CD8-positive, alpha-beta memory T cell (primary cell): Measurements from ENCODE around the gene FDPS. TPM values are rescaled to one million over a fixed set of nuclear protein-coding genes. Genes with fewer than 3 reads are reported as not detected.
A peak's percentile ranks its signal among the peaks of the same experiment; 100 is the strongest.

Source experiments
- CTCF ChIA-PET: fragments of 350-600 bp; sonication (Branson Sonifier 250); formaldehyde crosslinking; loops from one replicate; lab custom pipeline; 2021; ENCODE audit warnings: antibody characterized with exemption; lab: Charles Lee
- POLR2A ChIA-PET: fragments of 350-600 bp; sonication (Branson Sonifier 250); formaldehyde crosslinking; loops from one replicate; lab custom pipeline; 2021; ENCODE audit warnings: antibody characterized with exemption; lab: Charles Lee
- DNase-seq, 5 donors: peaks; one replicate each; pipeline versions ENCODE4 v3.0.0 to v3.0.0-alpha.2; 2020 to 2022; ENCODE audit warnings: mixed read lengths in 1 of 5
- H3K27ac ChIP-seq: one replicate; pipeline ENCODE4 v1.7.0; 2013; ENCODE audit warnings: low read depth, mild to moderate bottlenecking, low read length, moderate library complexity
- H3K27me3 ChIP-seq: 2 replicates; pipeline ENCODE4 v1.7.0; 2013; ENCODE audit warnings: low read length, mild to moderate bottlenecking; ENCODE audit not compliant: insufficient read depth, poor library complexity, severe bottlenecking
- H3K36me3 ChIP-seq: 2 replicates; pipeline ENCODE4 v1.7.0; 2013; ENCODE audit warnings: mild to moderate bottlenecking, low read length, moderate library complexity; ENCODE audit not compliant: insufficient read depth
- H3K4me1 ChIP-seq: 2 replicates; pipeline ENCODE4 v1.7.0; 2013; ENCODE audit warnings: mild to moderate bottlenecking, low read length, moderate library complexity; ENCODE audit not compliant: insufficient read depth
- H3K4me3 ChIP-seq: 2 replicates; pipeline ENCODE4 v1.7.0; 2013; ENCODE audit warnings: mild to moderate bottlenecking, low read length
- H3K9me3 ChIP-seq: 2 replicates; pipeline ENCODE4 v1.7.0; 2013; ENCODE audit warnings: mild to moderate bottlenecking, low read length
- H3K27ac Mint-ChIP-seq, 8 donors: one replicate each; pipeline ENCODE4 v1.8.0; 2020 to 2021; ENCODE audit warnings: mixed read lengths in 8 of 8, mild to moderate bottlenecking in 6 of 8, inconsistent platforms in 3 of 8, moderate library complexity in 3 of 8
- H3K27me3 Mint-ChIP-seq, 2 donors: one replicate each; pipeline ENCODE4 v1.8.0; 2020 to 2021; ENCODE audit warnings: mixed read lengths in 2 of 2, mild to moderate bottlenecking in 1 of 2, moderate library complexity in 1 of 2
- H3K36me3 Mint-ChIP-seq, 3 donors: one replicate each; pipeline ENCODE4 v1.8.0; 2020 to 2021; ENCODE audit warnings: mixed read lengths in 3 of 3, inconsistent platforms in 1 of 3, mild to moderate bottlenecking in 1 of 3
- H3K4me1 Mint-ChIP-seq, 3 donors: one replicate each; pipeline ENCODE4 v1.8.0; 2020 to 2021; ENCODE audit warnings: mixed read lengths in 3 of 3, inconsistent platforms in 1 of 3, mild to moderate bottlenecking in 1 of 3
- H3K4me3 Mint-ChIP-seq, 7 donors: one replicate each; pipeline ENCODE4 v1.8.0; 2020 to 2021; ENCODE audit warnings: mixed read lengths in 7 of 7, mild to moderate bottlenecking in 6 of 7, moderate library complexity in 4 of 7, inconsistent platforms in 2 of 7
- H3K9me3 Mint-ChIP-seq, 5 donors: one replicate each; pipeline ENCODE4 v1.8.0; 2020 to 2022; ENCODE audit warnings: mixed read lengths in 5 of 5, mild to moderate bottlenecking in 3 of 5, moderate library complexity in 2 of 5, inconsistent platforms in 1 of 5
- polyA plus RNA-seq: library from polyadenylated mRNA; unstranded; fragments of 300-500 nt; fragmentation: Illumina TruSeq; gene quantifications from one replicate; pipeline ENCODE4 v1.2.3, GENCODE V29; 2021
- total RNA-seq, 2 experiments: library from RNA; stranded (reverse); gene quantifications; one replicate each; pipeline ENCODE4 v1.2.3, GENCODE V29; 2021

Gene FDPS
- total and polyA plus RNA-seq, 3 experiments from 2014 or later = 126 to 199 (median 194) TPM

DNA sequence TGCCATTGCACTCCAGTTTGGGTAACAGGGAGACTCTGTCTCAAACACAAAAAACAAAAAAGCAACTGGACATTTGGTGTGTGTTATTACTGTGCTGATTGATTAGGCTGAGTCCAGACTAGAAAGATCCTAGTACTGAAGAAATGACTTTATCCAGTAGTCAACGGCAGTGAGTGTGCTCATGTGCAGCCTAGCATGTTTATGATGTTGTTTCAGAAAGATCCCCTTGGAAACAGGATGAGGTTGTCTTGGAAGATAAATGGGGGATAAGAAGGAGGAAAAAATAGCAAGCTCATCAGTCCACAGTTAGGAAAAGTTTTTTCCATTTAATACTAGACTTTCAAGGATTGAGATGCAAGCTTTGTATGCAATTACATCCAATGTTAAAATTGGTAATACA, 26.3 kb downstream of the FDPS start:
- peaks cover 31% of the 10 kb centered on the region for H3K36me3 ChIP-seq
- H3K27me3 ChIP-seq = no peaks in the 10 kb centered on the region
- ChIA-PET POLR2A (no interaction called here), CTCF (interaction anchor here (1.0 to 1.8 kb wide), 3 partner anchors 11 to 85 kb away, joined by 3 to 7 read pairs (median 3); no protein-coding TSS in a partner anchor)
- no peak overlapping the region for H3K27ac Mint-ChIP-seq
- no peak overlapping the region for H3K4me3 Mint-ChIP-seq
- DNase-seq = no peak
- H3K36me3 Mint-ChIP-seq = peaks cover 5 to 68% (median 25%) of the 10 kb centered on the region in 3 donors
- H3K4me1 Mint-ChIP-seq = no peaks in the 10 kb centered on the region
- H3K9me3 Mint-ChIP-seq = peaks cover 0 to 2% (median 0%) of the 10 kb centered on the region in 5 donors
- H3K27ac ChIP-seq = no peak overlapping the region
- no peak overlapping the region for H3K4me3 ChIP-seq
- no peaks in the 10 kb centered on the region for H3K9me3 ChIP-seq
- H3K4me1 ChIP-seq = no peaks in the 10 kb centered on the region
- H3K27me3 Mint-ChIP-seq = peaks cover 0 to 1% of the 10 kb centered on the region in 2 donors

DNA sequence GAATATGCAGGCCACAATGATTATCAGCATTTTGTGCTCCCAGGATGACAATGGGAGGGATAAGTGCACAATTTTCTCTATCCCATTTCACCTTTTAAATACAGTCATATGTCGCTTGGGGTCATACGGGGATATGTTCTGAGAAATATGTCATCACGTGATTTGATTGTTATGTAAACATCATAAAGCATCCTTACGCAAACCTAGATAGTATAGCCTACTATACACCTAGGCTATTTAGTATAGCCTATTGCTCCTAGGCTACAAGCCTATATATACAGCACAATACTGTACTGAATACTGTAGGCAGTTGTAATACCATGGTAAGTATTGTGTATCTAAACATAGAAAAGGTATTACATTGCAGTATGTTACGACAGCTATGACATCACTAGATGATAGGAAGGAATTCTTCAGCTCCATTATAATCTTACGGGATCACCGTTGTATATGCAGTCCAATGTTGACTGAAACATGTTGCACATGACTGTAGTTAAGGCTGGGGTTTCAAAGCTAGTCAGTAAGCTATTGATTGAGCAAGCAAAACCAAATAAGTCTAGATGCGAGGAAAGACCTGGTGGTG, 30.9 kb downstream of the FDPS start:
- ChIA-PET CTCF (interaction anchor here (1.9 kb wide), 1 partner anchor 89 kb away, joined by 8 read pairs; no protein-coding TSS in a partner anchor), POLR2A (interaction anchor here (0.6 kb wide), 1 partner anchor 33 kb away, joined by 5 read pairs; no protein-coding TSS in a partner anchor)
- Histone ChIP-seq H3K4me3 (no peak overlapping the region), H3K27me3 (no peaks in the 10 kb centered on the region), H3K36me3 (peaks cover 55% of the 10 kb centered on the region), H3K9me3 (no peaks in the 10 kb centered on the region), H3K27ac (no peak overlapping the region), H3K4me1 (no peaks in the 10 kb centered on the region)
- Mint-ChIP-seq H3K9me3 (no peaks in the 10 kb centered on the region), H3K36me3 (peaks cover 5 to 88% (median 34%) of the 10 kb centered on the region in 3 donors), H3K4me3 (no peak overlapping the region), H3K27me3 (peaks cover 0 to 1% of the 10 kb centered on the region in 2 donors), H3K4me1 (no peaks in the 10 kb centered on the region), H3K27ac (peak overlapping the region in 2 of 8 donors; percentile 11 to 48)
- DNase-seq = no peak

DNA sequence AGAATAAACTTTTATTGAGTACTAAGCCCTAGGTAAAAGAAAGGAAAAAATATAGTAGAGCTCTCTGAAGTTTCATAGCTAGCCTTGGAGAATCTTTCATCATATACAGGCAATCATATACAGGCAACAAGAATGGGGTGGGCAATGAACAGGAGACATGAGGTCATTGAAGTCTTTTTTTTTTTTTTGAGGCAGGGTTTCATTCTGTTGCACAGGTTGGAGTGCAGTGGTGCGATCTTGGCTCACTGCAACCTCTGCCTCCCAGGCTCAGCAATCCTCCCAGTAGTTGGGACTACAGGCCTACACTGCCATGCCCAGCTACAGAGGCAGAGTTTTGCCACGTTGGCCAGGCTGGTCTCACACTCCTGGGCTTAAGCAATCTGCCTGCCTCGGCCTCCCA, 34.2 kb downstream of the FDPS start:
- Mint-ChIP-seq H3K4me1 (no peaks in the 10 kb centered on the region), H3K27ac (peak overlapping the region in 1 of 8 donors; percentile 10), H3K4me3 (no peak overlapping the region), H3K9me3 (no peaks in the 10 kb centered on the region), H3K27me3 (peaks cover 0 to 1% of the 10 kb centered on the region in 2 donors), H3K36me3 (peaks cover 2 to 89% (median 40%) of the 10 kb centered on the region in 3 donors)
- Histone ChIP-seq H3K36me3 (peaks cover 69% of the 10 kb centered on the region), H3K9me3 (no peaks in the 10 kb centered on the region), H3K4me1 (no peaks in the 10 kb centered on the region), H3K27me3 (no peaks in the 10 kb centered on the region), H3K4me3 (no peak overlapping the region), H3K27ac (no peak overlapping the region)
- ChIA-PET POLR2A (no interaction called here), CTCF (interaction anchor here (1.1 kb wide), 1 partner anchor 92 kb away, joined by 4 read pairs; no protein-coding TSS in a partner anchor)
- DNase-seq = no peak

DNA sequence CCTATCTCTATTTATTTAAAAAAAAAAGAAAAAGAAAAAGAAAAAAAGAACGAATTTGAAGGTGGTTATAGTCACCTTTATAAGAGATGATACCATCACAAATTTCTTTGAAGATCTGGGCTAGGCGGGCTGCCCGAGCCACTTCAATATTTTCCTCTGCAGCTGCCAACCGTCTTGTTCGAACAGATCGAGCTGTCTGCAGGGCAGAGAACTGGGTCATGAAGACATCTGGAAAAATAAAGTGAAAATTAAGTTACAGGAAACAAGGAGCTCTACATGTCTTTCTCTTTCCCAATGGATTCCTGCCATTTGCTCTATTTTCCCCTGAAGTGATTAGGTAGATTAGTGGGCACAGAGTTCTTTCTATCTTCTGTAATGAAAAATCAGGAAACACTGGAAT, 44.0 kb downstream of the FDPS start:
- ChIA-PET POLR2A (no interaction called here), CTCF (no interaction called here)
- Mint-ChIP-seq H3K27ac (peak overlapping the region in 4 of 8 donors; percentile 18 to 51 (median 46)), H3K9me3 (no peaks in the 10 kb centered on the region), H3K4me3 (no peak overlapping the region), H3K4me1 (no peaks in the 10 kb centered on the region), H3K36me3 (peaks cover 0 to 75% (median 32%) of the 10 kb centered on the region in 3 donors), H3K27me3 (no peaks in the 10 kb centered on the region)
- Histone ChIP-seq H3K9me3 (no peaks in the 10 kb centered on the region), H3K36me3 (peaks cover 54% of the 10 kb centered on the region), H3K4me1 (no peaks in the 10 kb centered on the region), H3K4me3 (no peak overlapping the region), H3K27me3 (no peaks in the 10 kb centered on the region), H3K27ac (no peak overlapping the region)
- no peak for DNase-seq

DNA sequence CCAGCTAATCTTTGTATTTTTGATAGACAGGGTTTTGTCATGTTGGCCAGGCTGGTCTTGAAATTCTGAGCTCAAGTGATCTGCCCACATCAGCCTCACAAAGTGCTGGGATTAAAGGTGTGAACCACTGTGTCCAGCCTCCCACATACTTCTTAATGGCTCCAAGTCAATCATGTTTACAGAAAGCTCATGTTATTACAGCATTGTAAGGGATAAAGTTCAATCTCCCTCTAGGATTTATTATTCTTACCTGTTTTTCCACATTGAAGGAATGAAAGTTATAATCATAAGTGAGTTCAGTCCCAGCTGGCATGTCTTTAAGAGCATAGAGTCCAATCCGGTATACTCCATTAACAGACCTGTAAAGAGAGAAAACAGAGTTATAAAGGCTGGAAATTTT, 51.4 kb downstream of the FDPS start:
- Histone ChIP-seq H3K9me3 (no peaks in the 10 kb centered on the region), H3K4me3 (no peak overlapping the region), H3K27me3 (no peaks in the 10 kb centered on the region), H3K36me3 (peaks cover 23% of the 10 kb centered on the region), H3K4me1 (no peaks in the 10 kb centered on the region), H3K27ac (no peak overlapping the region)
- Mint-ChIP-seq H3K9me3 (no peaks in the 10 kb centered on the region), H3K27me3 (no peaks in the 10 kb centered on the region), H3K36me3 (peaks cover 0 to 57% (median 16%) of the 10 kb centered on the region in 3 donors), H3K4me3 (no peak overlapping the region), H3K4me1 (no peaks in the 10 kb centered on the region), H3K27ac (no peak overlapping the region)
- CTCF ChIA-PET = no interaction called here
- no peak for DNase-seq
- POLR2A ChIA-PET = no interaction called here

Other genes with a start within 250 kb of the FDPS start
- 1 to 10 TPM; 3.4 to 3.7 TPM for gene EFNA4, start 245.1 kb upstream of the FDPS start, total RNA-seq
- 3.0 TPM for gene EFNA4, start 245.1 kb upstream of the FDPS start, polyA plus RNA-seq
- 1 to 10 TPM in 1 of 2 experiments, under 1 TPM in 1; 0.94 to 1.4 TPM for gene EFNA3, start 230.0 kb upstream of the FDPS start, total RNA-seq
- gene EFNA3, start 230.0 kb upstream of the FDPS start, polyA plus RNA-seq = 1.0 TPM
- under 1 TPM; 0.16 to 0.31 TPM for gene EFNA1, start 181.0 kb upstream of the FDPS start, total RNA-seq
- 1.3 TPM for gene EFNA1, start 181.0 kb upstream of the FDPS start, polyA plus RNA-seq
- gene SLC50A1, start 173.0 kb upstream of the FDPS start, total RNA-seq = 10 to 100 TPM; 43.4 to 47.2 TPM
- gene SLC50A1, start 173.0 kb upstream of the FDPS start, polyA plus RNA-seq = 49.5 TPM
- 10 to 100 TPM; 38.9 to 40.9 TPM for gene DPM3, start 168.3 kb upstream of the FDPS start, total RNA-seq
- gene DPM3, start 168.3 kb upstream of the FDPS start, polyA plus RNA-seq = 120 TPM
- 100 to 1,000 TPM; 181 to 207 TPM for gene KRTCAP2, start 135.6 kb upstream of the FDPS start, total RNA-seq
- gene KRTCAP2, start 135.6 kb upstream of the FDPS start, polyA plus RNA-seq = 576 TPM
- 1 to 10 TPM; 6.4 to 7.3 TPM for gene TRIM46, start 135.0 kb upstream of the FDPS start, total RNA-seq
- gene TRIM46, start 135.0 kb upstream of the FDPS start, polyA plus RNA-seq = 0.99 TPM
- 1 to 10 TPM; 7.8 to 7.9 TPM for gene THBS3, start 101.0 kb upstream of the FDPS start, total RNA-seq
- 2.9 TPM for gene THBS3, start 101.0 kb upstream of the FDPS start, polyA plus RNA-seq
- 10 to 100 TPM; 67.6 to 73.2 TPM for gene MTX1, start 100.2 kb upstream of the FDPS start, total RNA-seq
- 43.7 TPM for gene MTX1, start 100.2 kb upstream of the FDPS start, polyA plus RNA-seq
- gene ENTREP3, start 53.4 kb upstream of the FDPS start, total RNA-seq = 10 to 100 TPM; 39.1 to 41.5 TPM
- gene ENTREP3, start 53.4 kb upstream of the FDPS start, polyA plus RNA-seq = 1.7 TPM
- gene SCAMP3, start 46.5 kb upstream of the FDPS start, total RNA-seq = 100 to 1,000 TPM; 152 to 158 TPM
- 179 TPM for gene SCAMP3, start 46.5 kb upstream of the FDPS start, polyA plus RNA-seq
- gene CLK2, start 35.4 kb upstream of the FDPS start, total RNA-seq = 10 to 100 TPM; 78.3 to 79.8 TPM
- 20.2 TPM for gene CLK2, start 35.4 kb upstream of the FDPS start, polyA plus RNA-seq
- 1 to 10 TPM; 3.2 to 3.7 TPM for gene HCN3, start 31.4 kb upstream of the FDPS start, total RNA-seq
- gene HCN3, start 31.4 kb upstream of the FDPS start, polyA plus RNA-seq = 0.18 TPM
- gene PKLR, start 7.4 kb upstream of the FDPS start, total RNA-seq = not detected
- gene PKLR, start 7.4 kb upstream of the FDPS start, polyA plus RNA-seq = not detected
- gene RUSC1, start 12.0 kb downstream of the FDPS start, total RNA-seq = 10 to 100 TPM; 31.3 to 32.8 TPM
- gene RUSC1, start 12.0 kb downstream of the FDPS start, polyA plus RNA-seq = 9.8 TPM